Activated T-helper 1 cell treated with anti-CD3 and anti-CD28 coated beads, Interleukin-12 subunit alpha, Interleukin-12 subunit beta, Interleukin-2, Interleukin-4 antibody, amounts not matched to agents 30 ng/mL and 10 ng/mL and 1 ng/mL, durations not matched to agents 14 hours and 24 hours and 36 hours (primary cell): ENCODE data around the gene RIC8B. TPM values are rescaled to one million over a fixed set of nuclear protein-coding genes. Genes with fewer than 3 reads are reported as not detected.

Experiments
- DNase-seq: peaks from one replicate; pipeline ENCODE4 v3.0.0; 2021; ENCODE audit warnings: low spot score
- H3K27ac Mint-ChIP-seq: one replicate; pipeline ENCODE4 v1.8.0; 2021; ENCODE audit warnings: mild to moderate bottlenecking, mixed read lengths
- H3K27me3 Mint-ChIP-seq: one replicate; pipeline ENCODE4 v1.8.0; 2022; ENCODE audit warnings: mild to moderate bottlenecking, moderate library complexity, mixed read lengths; ENCODE audit not compliant: insufficient read depth
- H3K36me3 Mint-ChIP-seq: one replicate; pipeline ENCODE4 v1.8.0; 2021; ENCODE audit warnings: low read depth, mixed read lengths
- H3K4me1 Mint-ChIP-seq: one replicate; pipeline ENCODE4 v1.8.0; 2021; ENCODE audit warnings: low read depth, mixed read lengths
- H3K4me3 Mint-ChIP-seq: one replicate; pipeline ENCODE4 v1.8.0; 2021; ENCODE audit warnings: mild to moderate bottlenecking, moderate library complexity, mixed read lengths
- H3K9me3 Mint-ChIP-seq: one replicate; pipeline ENCODE4 v1.8.0; 2021; ENCODE audit warnings: mixed read lengths
- intact Hi-C: fragments of 100-400 bp; cut with micrococcal nuclease; formaldehyde crosslinking; loops from one replicate; pipeline ENCODE4 v1.15.1; 2024
- total RNA-seq: library from RNA; stranded (reverse); gene quantifications from 2 replicates; pipeline ENCODE4 v1.2.3, GENCODE V29; 2022

RIC8B gene
- total RNA-seq, 1 donor from 2014 or later = 11.4 TPM

GRCh38 chr12:106743270-106743988 is 31.1 kb upstream of the RIC8B start:
- peaks cover 22% of the 10 kb centered on the region for H3K27me3 Mint-ChIP-seq
- no peaks in the 10 kb centered on the region for H3K9me3 Mint-ChIP-seq
- intact Hi-C loops = no loop called here
- no peak for DNase-seq
- peaks cover 14% of the 10 kb centered on the region for H3K4me1 Mint-ChIP-seq
- peaks cover 6% of the 10 kb centered on the region for H3K36me3 Mint-ChIP-seq
- H3K27ac Mint-ChIP-seq = no peak overlapping the region
- no peak overlapping the region for H3K4me3 Mint-ChIP-seq

- Mint-ChIP-seq H3K27me3 (peaks cover 22% of the 10 kb centered on the region), H3K9me3 (no peaks in the 10 kb centered on the region), H3K27ac (no peak overlapping the region), H3K36me3 (peaks cover 6% of the 10 kb centered on the region), H3K4me1 (peaks cover 16% of the 10 kb centered on the region), H3K4me3 (no peak overlapping the region)
- DNase-seq = no peak
- intact Hi-C loops = no loop called here
Observed at GRCh38 chr12:106744600-106744999, 29.9 kb upstream of the RIC8B start.

DNA sequence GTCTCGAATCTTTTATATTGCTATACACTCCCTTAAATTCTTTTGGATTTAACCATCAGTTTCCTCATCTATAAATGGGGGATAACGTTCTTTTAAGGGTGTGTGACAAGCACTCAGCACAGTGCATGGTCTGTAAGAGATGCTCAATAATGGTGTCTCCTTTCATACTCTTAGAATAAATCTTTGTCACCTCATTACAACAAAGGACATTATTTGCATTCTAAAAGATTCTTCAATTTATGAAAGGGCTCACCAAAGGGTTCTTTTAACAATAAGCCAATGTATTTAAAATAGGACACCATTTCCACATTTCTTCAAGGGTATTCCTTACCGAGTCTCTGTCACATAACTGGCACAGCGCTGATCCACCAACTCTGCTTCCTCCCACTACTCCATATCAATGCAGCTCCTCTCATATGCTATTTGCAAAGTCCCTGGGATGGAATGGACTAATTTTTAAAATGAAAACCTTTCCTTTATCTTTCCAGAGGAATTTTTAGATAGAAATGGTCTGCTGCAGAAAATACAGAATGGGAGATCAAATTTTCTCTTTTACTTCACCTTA is 29.2 kb upstream of the RIC8B start:
- peaks cover 22% of the 10 kb centered on the region for H3K27me3 Mint-ChIP-seq
- H3K4me1 Mint-ChIP-seq = peaks cover 16% of the 10 kb centered on the region
- no peak overlapping the region for H3K4me3 Mint-ChIP-seq
- no peak overlapping the region for H3K27ac Mint-ChIP-seq
- DNase-seq = no peak
- H3K36me3 Mint-ChIP-seq = peaks cover 6% of the 10 kb centered on the region
- H3K9me3 Mint-ChIP-seq = no peaks in the 10 kb centered on the region
- intact Hi-C loops = no loop called here

DNA sequence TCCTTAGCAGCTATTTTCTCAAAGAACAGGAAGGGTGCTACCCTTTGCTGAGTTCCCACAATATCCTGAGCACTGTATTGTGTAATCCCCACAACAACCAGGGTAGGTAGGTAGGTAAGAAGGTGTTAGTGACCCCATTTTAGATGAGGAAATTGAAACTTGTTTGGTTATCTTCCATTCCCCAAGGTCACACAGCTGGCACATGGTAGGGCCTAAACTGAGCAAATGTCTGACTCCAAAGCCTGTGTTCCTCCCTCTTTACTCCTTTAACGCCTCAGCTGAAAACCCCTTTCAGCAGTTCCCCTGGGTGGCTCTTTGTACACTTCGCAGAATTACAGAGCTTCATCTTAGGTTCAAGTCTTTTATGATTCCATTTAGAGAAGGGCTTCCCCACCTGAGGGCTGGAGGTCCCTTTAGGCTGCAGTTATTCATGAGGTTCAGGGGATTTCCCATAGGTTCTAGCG is 26.5 kb upstream of the RIC8B start:
- peak overlapping the region; percentile 91 for H3K27ac Mint-ChIP-seq
- DNase-seq = peak; percentile 11
- peaks cover 17% of the 10 kb centered on the region for H3K4me1 Mint-ChIP-seq
- peaks cover 8% of the 10 kb centered on the region for H3K9me3 Mint-ChIP-seq
- H3K4me3 Mint-ChIP-seq = peak overlapping the region; percentile 41
- intact Hi-C loops = loop anchor here (1.0 kb wide), 1 partner anchor 26 kb away; the partner anchor contains the start of gene RIC8B
- H3K27me3 Mint-ChIP-seq = peaks cover 11% of the 10 kb centered on the region
- peaks cover 10% of the 10 kb centered on the region for H3K36me3 Mint-ChIP-seq

- Mint-ChIP-seq H3K4me3 (no peak overlapping the region), H3K27ac (no peak overlapping the region)
- DNase-seq = no peak
Observed at GRCh38 chr12:106750524-106750923, 24.0 kb upstream of the RIC8B start.

GRCh38 chr12:106753526-106753925 is 21.0 kb upstream of the RIC8B start:
- H3K4me1 Mint-ChIP-seq = peaks cover 17% of the 10 kb centered on the region
- peaks cover 8% of the 10 kb centered on the region for H3K36me3 Mint-ChIP-seq
- peaks cover 11% of the 10 kb centered on the region for H3K9me3 Mint-ChIP-seq
- peak; percentile 37 for DNase-seq
- H3K27me3 Mint-ChIP-seq = no peaks in the 10 kb centered on the region
- peak overlapping the region; percentile 17 for H3K4me3 Mint-ChIP-seq
- intact Hi-C loops = no loop called here
- H3K27ac Mint-ChIP-seq = peak overlapping the region; percentile 77

More at GRCh38 chr12:106750524-106750923, 24.0 kb upstream of the RIC8B start:
- Mint-ChIP-seq H3K4me1 (peaks cover 32% of the 10 kb centered on the region), H3K36me3 (peaks cover 14% of the 10 kb centered on the region), H3K9me3 (peaks cover 11% of the 10 kb centered on the region), H3K27me3 (peaks cover 2% of the 10 kb centered on the region)
- intact Hi-C loops = no loop called here

- Mint-ChIP-seq H3K27me3 (no peaks in the 10 kb centered on the region), H3K36me3 (peaks cover 8% of the 10 kb centered on the region), H3K4me3 (no peak overlapping the region), H3K9me3 (peaks cover 11% of the 10 kb centered on the region), H3K27ac (no peak overlapping the region), H3K4me1 (peaks cover 16% of the 10 kb centered on the region)
- intact Hi-C loops = no loop called here
- DNase-seq = no peak
Observed at GRCh38 chr12:106754331-106754730, 20.2 kb upstream of the RIC8B start.

DNA sequence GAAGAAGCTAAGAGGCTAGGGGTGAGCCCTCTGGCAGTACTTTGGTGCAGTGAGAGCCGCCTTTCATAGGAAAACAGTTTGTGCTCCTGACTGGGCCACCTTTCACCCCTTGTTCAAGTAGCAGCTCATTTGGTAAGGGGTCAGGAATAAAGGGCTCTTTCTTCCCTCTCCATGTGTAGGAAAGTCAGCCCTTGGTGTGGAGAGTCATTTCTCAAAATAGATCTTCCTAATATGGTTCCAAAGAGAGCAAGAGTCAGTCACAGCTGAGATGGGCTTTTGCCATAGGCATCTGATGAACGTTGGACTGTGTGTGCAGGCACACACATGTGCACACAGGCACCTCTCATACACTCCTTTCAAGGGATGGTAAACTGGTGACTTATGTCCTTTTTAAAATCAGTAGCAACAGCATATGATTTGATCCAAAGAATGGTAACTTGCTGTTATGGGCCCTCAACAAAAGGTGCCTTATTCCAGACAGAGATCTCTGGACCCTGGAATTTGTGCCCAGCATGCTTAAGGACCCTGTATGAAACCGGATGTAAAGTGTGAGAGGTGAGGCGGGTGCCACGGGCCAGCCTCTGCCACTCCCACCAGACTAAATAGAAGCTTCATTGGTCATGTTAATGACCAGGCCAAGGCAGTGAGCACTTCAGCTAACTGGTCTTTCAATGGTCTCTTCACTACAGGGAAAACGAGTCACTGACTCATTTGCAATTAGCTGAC is 16.7 kb upstream of the RIC8B start:
- no peak for DNase-seq
- no peaks in the 10 kb centered on the region for H3K27me3 Mint-ChIP-seq
- peaks cover 5% of the 10 kb centered on the region for H3K36me3 Mint-ChIP-seq
- intact Hi-C loops = no loop called here
- H3K4me1 Mint-ChIP-seq = peaks cover 28% of the 10 kb centered on the region
- H3K4me3 Mint-ChIP-seq = no peak overlapping the region
- H3K9me3 Mint-ChIP-seq = peaks cover 5% of the 10 kb centered on the region
- no peak overlapping the region for H3K27ac Mint-ChIP-seq

DNA sequence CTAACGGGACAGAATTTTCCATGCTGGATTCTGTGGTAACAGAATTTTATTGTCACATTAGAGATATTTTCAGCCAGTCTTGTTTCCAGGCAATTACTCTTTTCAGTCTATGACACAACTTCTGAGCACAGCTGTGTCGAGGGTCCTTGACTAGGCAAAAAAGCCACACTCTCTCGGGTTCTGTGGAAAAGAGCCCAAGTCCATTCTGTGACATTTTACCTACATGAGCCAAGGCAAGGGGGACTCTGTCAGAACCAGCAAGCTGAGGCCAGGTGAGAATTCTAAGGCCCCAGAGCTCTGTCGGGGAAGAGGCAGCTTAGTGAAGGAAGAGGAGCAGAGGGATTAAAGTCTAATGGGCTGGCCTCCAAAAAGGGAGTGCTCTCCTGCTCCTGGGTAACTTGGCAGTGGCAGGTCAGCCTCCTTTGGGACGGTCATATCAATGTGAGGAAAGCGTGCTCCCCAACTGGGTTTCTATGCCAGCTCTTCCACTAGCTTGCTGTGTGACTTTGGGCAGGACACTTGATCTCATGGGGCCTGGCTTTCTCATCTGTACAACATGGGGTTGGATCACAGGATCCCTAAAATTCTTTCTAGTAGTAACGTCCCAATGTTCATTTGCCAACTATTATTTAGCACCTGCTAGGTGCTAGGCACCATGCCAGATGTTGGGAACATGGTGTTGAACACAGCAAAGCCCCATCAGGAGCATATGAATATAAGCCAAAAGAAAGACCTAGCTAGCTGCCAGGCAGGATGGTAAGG is 16.0 kb upstream of the RIC8B start:
- intact Hi-C loops = no loop called here
- no peak for DNase-seq
- H3K9me3 Mint-ChIP-seq = no peaks in the 10 kb centered on the region
- peaks cover 2% of the 10 kb centered on the region for H3K36me3 Mint-ChIP-seq
- no peak overlapping the region for H3K27ac Mint-ChIP-seq
- no peaks in the 10 kb centered on the region for H3K27me3 Mint-ChIP-seq
- H3K4me1 Mint-ChIP-seq = peaks cover 21% of the 10 kb centered on the region
- H3K4me3 Mint-ChIP-seq = no peak overlapping the region

DNA sequence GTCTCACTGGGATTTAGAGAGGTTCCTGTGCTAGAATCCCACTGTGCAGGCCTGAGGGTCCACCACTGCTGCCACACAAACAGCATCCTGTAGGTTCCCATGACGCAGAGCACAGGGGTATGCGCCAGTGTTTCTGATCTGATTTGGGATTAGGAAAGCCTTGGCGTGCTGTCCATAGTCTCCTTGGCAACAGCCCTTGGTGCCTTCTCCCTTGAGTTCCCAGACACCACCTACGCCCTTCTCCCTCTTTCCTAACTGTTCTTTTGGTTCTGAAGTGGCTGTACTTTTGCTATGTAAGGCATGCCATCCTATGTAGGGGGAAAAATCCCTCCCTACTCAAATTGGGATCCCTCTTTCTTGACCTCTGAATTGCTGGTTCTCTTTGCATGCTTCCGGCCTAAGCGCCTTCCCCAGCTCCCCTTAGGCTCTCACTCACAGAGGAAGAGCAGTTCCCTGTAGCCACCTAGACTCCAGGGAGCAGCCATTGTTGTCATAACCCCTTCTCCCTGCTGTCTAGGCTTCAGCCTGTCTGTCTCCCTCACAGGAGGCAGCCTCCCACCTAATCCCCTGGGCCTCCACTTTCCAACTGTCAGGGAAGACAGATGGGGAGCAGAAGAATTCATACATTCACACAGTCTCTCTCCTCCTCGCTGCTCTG is 14.8 kb upstream of the RIC8B start:
- Mint-ChIP-seq H3K27ac (peak overlapping the region; percentile 77), H3K36me3 (peaks cover 2% of the 10 kb centered on the region), H3K4me3 (peak overlapping the region; percentile 61), H3K9me3 (no peaks in the 10 kb centered on the region), H3K27me3 (no peaks in the 10 kb centered on the region), H3K4me1 (peaks cover 11% of the 10 kb centered on the region)
- intact Hi-C loops = no loop called here
- no peak for DNase-seq

DNA sequence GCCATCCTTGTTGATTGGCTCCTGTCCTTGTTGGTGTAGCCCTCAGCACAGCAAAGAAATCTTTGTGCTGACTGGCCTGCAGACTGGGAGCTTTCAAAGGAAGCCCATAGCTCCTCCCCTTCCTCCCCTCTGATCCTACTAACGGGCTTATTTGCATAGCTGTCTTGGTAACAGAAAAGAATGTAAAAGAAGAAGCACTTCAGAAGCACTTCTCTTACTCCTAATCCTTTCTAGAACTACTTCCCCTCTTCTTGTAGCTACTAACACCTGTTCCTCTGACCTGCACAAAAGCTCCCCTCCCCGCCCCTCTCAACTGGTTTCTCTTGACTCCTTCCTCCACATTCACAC is 14.3 kb upstream of the RIC8B start:
- peak overlapping the region; percentile 61 for H3K4me3 Mint-ChIP-seq
- intact Hi-C loops = no loop called here
- no peaks in the 10 kb centered on the region for H3K27me3 Mint-ChIP-seq
- H3K36me3 Mint-ChIP-seq = peaks cover 2% of the 10 kb centered on the region
- peak overlapping the region; percentile 77 for H3K27ac Mint-ChIP-seq
- no peaks in the 10 kb centered on the region for H3K9me3 Mint-ChIP-seq
- peak; percentile 14 for DNase-seq
- H3K4me1 Mint-ChIP-seq = peaks cover 11% of the 10 kb centered on the region

DNA sequence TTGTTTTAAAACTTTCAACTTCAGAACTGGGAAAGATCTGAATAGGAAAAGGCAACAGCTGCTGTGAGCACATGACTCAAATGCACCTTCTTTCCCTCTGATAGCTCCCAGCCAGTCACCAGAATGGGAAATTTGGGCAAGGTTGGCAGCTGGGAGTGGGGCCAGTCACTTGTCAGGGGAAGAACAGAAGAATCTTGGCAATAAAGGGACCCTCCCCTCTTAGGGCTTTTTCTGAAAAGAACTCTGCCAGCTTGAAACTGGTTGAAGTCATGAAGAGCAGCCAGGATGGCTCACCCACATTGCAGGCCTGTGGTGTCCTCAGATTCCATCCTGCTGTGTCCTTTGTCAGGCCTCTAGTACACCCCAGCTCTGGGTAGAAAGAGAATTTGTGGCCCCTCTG is 10.3 kb upstream of the RIC8B start:
- H3K36me3 Mint-ChIP-seq = peaks cover 2% of the 10 kb centered on the region
- H3K4me1 Mint-ChIP-seq = peaks cover 38% of the 10 kb centered on the region
- no peaks in the 10 kb centered on the region for H3K9me3 Mint-ChIP-seq
- H3K4me3 Mint-ChIP-seq = no peak overlapping the region
- DNase-seq = no peak
- no peaks in the 10 kb centered on the region for H3K27me3 Mint-ChIP-seq
- no peak overlapping the region for H3K27ac Mint-ChIP-seq
- intact Hi-C loops = no loop called here
